Measurements from ENCODE around the gene MYBBP1A. TPM values are rescaled to one million over a fixed set of nuclear protein-coding genes. Genes with fewer than 3 reads are reported as not detected.

The MYBBP1A gene
- total RNA-seq, 1 donor from 2014 or later: 73.5 TPM

- peaks cover 42% of the 10 kb centered on the region for H3K4me1 Mint-ChIP-seq
- DNase-seq (ENCODE audit: low spot score in 2 of 2, unreplicated experiment in 2 of 2): no peak
- no peak overlapping the region for H3K27ac Mint-ChIP-seq
- TF ChIP-seq CTCF (IDR thresholded peaks at IDR 0.05; ENCODE audit: unreplicated experiment): no peak
- H3K27me3 Mint-ChIP-seq (ENCODE audit: low read depth): no peaks in the 10 kb centered on the region
- no peaks in the 10 kb centered on the region for H3K36me3 Mint-ChIP-seq
- no peak overlapping the region for H3K4me3 Mint-ChIP-seq
- H3K9me3 Mint-ChIP-seq: no peaks in the 10 kb centered on the region
Observed at GRCh38 chr17:4558347-4558971, 3.3 kb upstream of the MYBBP1A start.

- Mint-ChIP-seq H3K4me1 (peaks cover 42% of the 10 kb centered on the region), H3K27me3 (ENCODE audit: low read depth) (no peaks in the 10 kb centered on the region), H3K4me3 (no peak overlapping the region), H3K27ac (no peak overlapping the region), H3K36me3 (no peaks in the 10 kb centered on the region), H3K9me3 (no peaks in the 10 kb centered on the region)
- no peak for DNase-seq (ENCODE audit: low spot score in 2 of 2, unreplicated experiment in 2 of 2)
- no peak for TF ChIP-seq CTCF (IDR thresholded peaks at IDR 0.05; ENCODE audit: unreplicated experiment)
Observed at GRCh38 chr17:4557626-4558346, 2.6 kb upstream of the MYBBP1A start.

GRCh38 chr17:4556996-4557395, 1.8 kb upstream of the MYBBP1A start:
- Mint-ChIP-seq H3K9me3 (no peaks in the 10 kb centered on the region), H3K36me3 (peaks cover 5% of the 10 kb centered on the region), H3K4me3 (no peak overlapping the region), H3K27me3 (ENCODE audit: low read depth) (no peaks in the 10 kb centered on the region), H3K27ac (no peak overlapping the region), H3K4me1 (peaks cover 40% of the 10 kb centered on the region)
- DNase-seq (ENCODE audit: low spot score in 2 of 2, unreplicated experiment in 2 of 2): no peak
- no peak for TF ChIP-seq CTCF (IDR thresholded peaks at IDR 0.05; ENCODE audit: unreplicated experiment)

- peaks cover 7% of the 10 kb centered on the region for H3K36me3 Mint-ChIP-seq
- H3K27me3 Mint-ChIP-seq (ENCODE audit: low read depth): no peaks in the 10 kb centered on the region
- H3K4me3 Mint-ChIP-seq: peak overlapping the region; percentile 90
- no peak for DNase-seq (ENCODE audit: low spot score in 2 of 2, unreplicated experiment in 2 of 2)
- TF ChIP-seq CTCF (IDR thresholded peaks at IDR 0.05; ENCODE audit: unreplicated experiment): no peak
- H3K27ac Mint-ChIP-seq: peak overlapping the region; percentile 97
- no peaks in the 10 kb centered on the region for H3K9me3 Mint-ChIP-seq
- peaks cover 35% of the 10 kb centered on the region for H3K4me1 Mint-ChIP-seq
Observed at GRCh38 chr17:4555873-4556759, 932 bp upstream of the MYBBP1A start.

- Mint-ChIP-seq H3K27ac (peak overlapping the region; percentile 97), H3K4me3 (peak overlapping the region; percentile 90), H3K9me3 (no peaks in the 10 kb centered on the region), H3K27me3 (ENCODE audit: low read depth) (no peaks in the 10 kb centered on the region), H3K36me3 (peaks cover 11% of the 10 kb centered on the region), H3K4me1 (peaks cover 28% of the 10 kb centered on the region)
- no peak for TF ChIP-seq CTCF (IDR thresholded peaks at IDR 0.05; ENCODE audit: unreplicated experiment)
- peak in 1 of 2 experiments; percentile 18 for DNase-seq (ENCODE audit: low spot score in 2 of 2, unreplicated experiment in 2 of 2)
Observed at GRCh38 chr17:4554441-4554996, 665 bp downstream of the MYBBP1A start.

Measured in mesothelial cell of epicardium (in vitro differentiated cells).